Adrenal gland (tissue), 12 donors: Measurements from ENCODE around the gene TBXA2R. TPM values are rescaled to one million over a fixed set of nuclear protein-coding genes. Genes with fewer than 3 reads are reported as not detected.
A peak's percentile ranks its signal among the peaks of the same experiment; 100 is the strongest.

Source experiments
- DNase-seq, 7 donors: peaks; one replicate each; pipeline ENCODE4 v3.0.0-alpha.2; 2019 to 2020
- H3K27ac ChIP-seq, 5 donors: fragments of 200-600 bp; sonication (generic) in 4 of 5; 1 replicate in 3 of 5; 2 replicates in 2 of 5; pipeline versions ENCODE4 v1.5.1 to v1.8.0; 2016 to 2020; ENCODE audit warnings: mild to moderate bottlenecking in 1 of 5
- H3K27me3 ChIP-seq: fragments of 200-600 bp; 2 replicates; pipeline ENCODE4 v1.8.0; 2021
- H3K36me3 ChIP-seq, 2 donors: fragments of 200-600 bp; replicated peaks in 1 of 2; 1 replicate in 1 of 2; 2 replicates in 1 of 2; pipeline versions ENCODE4 v1.5.1 to v1.8.0; 2018 to 2022
- H3K4me1 ChIP-seq, 2 donors: fragments of 200-600 bp; replicated peaks in 1 of 2; 1 replicate in 1 of 2; 2 replicates in 1 of 2; pipeline versions ENCODE4 v1.5.1 to v1.8.0; 2018 to 2021
- H3K4me3 ChIP-seq, 4 donors: fragments of 200-600 bp; sonication (generic) in 3 of 4; one replicate each; pipeline ENCODE4 v1.5.1; 2016 to 2018
- H3K9me3 ChIP-seq, 3 donors: fragments of 200-600 bp; sonication (generic) in 1 of 3; replicated peaks in 1 of 3; 1 replicate in 2 of 3; 2 replicates in 1 of 3; pipeline versions ENCODE4 v1.5.1 to v1.8.0; 2016 to 2021
- POLR2A ChIP-seq, 2 donors: fragments of 450-650 bp; IDR thresholded peaks; one replicate each; pipeline ENCODE4 v1.6.1; 2017; ENCODE audit warnings: antibody characterized with exemption in 2 of 2, mild to moderate bottlenecking in 2 of 2, moderate library complexity in 1 of 2
- WGBS, 4 donors: extraction: QIAGEN DNeasy Blood & Tissue Kit in 2 of 4; methylation state at CpG; one replicate each; pipeline versions ENCODE4 v1.1.5 to v1.1.7; 2013 to 2017; 5-methylcytosine and 5-hydroxymethylcytosine counted together
- intact Hi-C, 2 donors: fragments of 100-400 bp; cut with DNase I; formaldehyde crosslinking; loops; one replicate each; pipeline versions ENCODE4 v1.14.1 to v1.15.0; 2022 to 2023
- polyA plus RNA-seq, 3 donors: library from polyadenylated mRNA; stranded (reverse); fragments of 200-250 nt in 2 of 3; fragments of 350-450 nt in 1 of 3; fragmentation: Illumina TruSeq in 1 of 3; extraction: RNeasy Lipid Tissue Mini Kit (QIAGEN cat#74804) in 1 of 3; gene quantifications; one replicate each; pipeline ENCODE4 v1.2.3, GENCODE V29; 2013 to 2014
- total RNA-seq, 9 donors: library from RNA; depleted of rRNA in 4 of 9; stranded (reverse); fragments of >200 nt in 4 of 9; fragments of 120-200 nt in 1 of 9; fragmentation: NEBNext Ultra II Directional in 1 of 9; extraction: Animal tissue kit (Norgen Biotek cat#: 25700) in 1 of 9; gene quantifications; one replicate each; pipeline versions ENCODE4 v1.1.0 to v1.2.4, GENCODE V29; 2013 to 2023
- TF ChIP-seq, protein P1 (sequence below), 6 experiments: fragments of 450-650 bp in 4 of 6; fragments of 200-600 bp in 2 of 6; sonication (generic) in 1 of 6; IDR thresholded peaks; 1 replicate in 5 of 6; 2 replicates in 1 of 6; pipeline versions ENCODE4 v1.5.1 to v1.8.0; 2016 to 2021; ENCODE audit warnings: antibody characterized with exemption in 6 of 6, mild to moderate bottlenecking in 2 of 6, moderate library complexity in 1 of 6
- donor health status: healthy with polysubstance abuse.
- donor health status: Bipolar disorder and iron deficiency.
- donor health status: DM: yes; HTN: yes; CAD: no.
- donor health status: DM: no; HTN: no; CAD: no.
- donor health status: DM: no; HTN: no; CAD: no.
- donor health status: DM: yes; HTN: yes; CAD: no.

Gene TBXA2R
- total and polyA plus RNA-seq, 12 donors: 4.7 to 25.5 (median 12.4) TPM

DNA sequence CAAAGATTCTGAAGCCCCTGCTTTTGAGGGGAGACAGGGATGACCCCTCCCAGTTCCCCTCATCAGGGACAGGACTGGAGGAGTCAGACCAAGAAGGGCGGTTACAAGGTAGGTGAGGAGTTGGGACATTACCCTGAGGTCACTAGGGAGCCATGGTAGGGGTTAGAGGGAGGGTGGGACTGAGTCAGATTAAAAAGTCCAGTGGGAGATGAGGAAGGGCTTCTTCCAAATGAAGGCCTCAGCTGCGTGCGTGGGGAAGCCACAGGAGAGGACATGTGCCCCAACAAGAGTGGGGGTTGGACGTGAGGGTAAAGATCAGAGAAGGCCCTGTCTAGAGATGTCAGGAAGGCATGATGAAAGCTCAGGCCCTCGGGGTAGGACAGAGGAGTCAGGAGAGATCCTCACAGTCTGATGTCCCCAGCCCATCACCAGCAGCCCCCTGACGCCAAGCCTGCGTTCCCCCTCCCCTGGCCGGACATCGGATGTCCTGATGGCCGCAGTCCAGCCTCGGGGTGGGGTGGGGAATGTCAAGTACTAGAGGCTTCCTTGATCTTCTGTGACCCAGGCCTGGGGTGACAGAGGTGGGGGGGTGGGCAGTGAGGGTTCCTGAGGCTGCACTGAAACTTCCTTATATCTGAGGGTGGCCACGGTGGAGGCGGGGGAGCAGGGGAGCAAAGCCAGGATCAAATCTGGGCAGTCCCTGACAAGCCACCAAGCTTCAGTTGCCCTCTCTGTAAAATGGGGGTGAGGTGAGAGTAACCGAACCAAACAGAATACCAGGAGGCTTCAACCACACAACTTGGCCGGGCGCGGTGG lies 42.8 kb downstream of the TBXA2R start:
- no peaks in the 10 kb centered on the region for H3K27me3 ChIP-seq
- no peaks in the 10 kb centered on the region for H3K4me1 ChIP-seq
- WGBS, 4 donors: 70 to 85% (median 81%) methylated on average over 11 to 17 of the region's 17 CpGs
- H3K36me3 ChIP-seq: no peaks in the 10 kb centered on the region
- no peaks in the 10 kb centered on the region for H3K9me3 ChIP-seq
- TF ChIP-seq, protein P1, sequence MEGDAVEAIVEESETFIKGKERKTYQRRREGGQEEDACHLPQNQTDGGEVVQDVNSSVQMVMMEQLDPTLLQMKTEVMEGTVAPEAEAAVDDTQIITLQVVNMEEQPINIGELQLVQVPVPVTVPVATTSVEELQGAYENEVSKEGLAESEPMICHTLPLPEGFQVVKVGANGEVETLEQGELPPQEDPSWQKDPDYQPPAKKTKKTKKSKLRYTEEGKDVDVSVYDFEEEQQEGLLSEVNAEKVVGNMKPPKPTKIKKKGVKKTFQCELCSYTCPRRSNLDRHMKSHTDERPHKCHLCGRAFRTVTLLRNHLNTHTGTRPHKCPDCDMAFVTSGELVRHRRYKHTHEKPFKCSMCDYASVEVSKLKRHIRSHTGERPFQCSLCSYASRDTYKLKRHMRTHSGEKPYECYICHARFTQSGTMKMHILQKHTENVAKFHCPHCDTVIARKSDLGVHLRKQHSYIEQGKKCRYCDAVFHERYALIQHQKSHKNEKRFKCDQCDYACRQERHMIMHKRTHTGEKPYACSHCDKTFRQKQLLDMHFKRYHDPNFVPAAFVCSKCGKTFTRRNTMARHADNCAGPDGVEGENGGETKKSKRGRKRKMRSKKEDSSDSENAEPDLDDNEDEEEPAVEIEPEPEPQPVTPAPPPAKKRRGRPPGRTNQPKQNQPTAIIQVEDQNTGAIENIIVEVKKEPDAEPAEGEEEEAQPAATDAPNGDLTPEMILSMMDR (IDR thresholded peaks at IDR 0.05): no peak
- TF ChIP-seq POLR2A (IDR thresholded peaks at IDR 0.05): no peak
- DNase-seq: peak in 1 of 7 donors; percentile 9
- no peak overlapping the region for H3K4me3 ChIP-seq
- no peak overlapping the region for H3K27ac ChIP-seq
- intact Hi-C loops: no loop called here

DNA sequence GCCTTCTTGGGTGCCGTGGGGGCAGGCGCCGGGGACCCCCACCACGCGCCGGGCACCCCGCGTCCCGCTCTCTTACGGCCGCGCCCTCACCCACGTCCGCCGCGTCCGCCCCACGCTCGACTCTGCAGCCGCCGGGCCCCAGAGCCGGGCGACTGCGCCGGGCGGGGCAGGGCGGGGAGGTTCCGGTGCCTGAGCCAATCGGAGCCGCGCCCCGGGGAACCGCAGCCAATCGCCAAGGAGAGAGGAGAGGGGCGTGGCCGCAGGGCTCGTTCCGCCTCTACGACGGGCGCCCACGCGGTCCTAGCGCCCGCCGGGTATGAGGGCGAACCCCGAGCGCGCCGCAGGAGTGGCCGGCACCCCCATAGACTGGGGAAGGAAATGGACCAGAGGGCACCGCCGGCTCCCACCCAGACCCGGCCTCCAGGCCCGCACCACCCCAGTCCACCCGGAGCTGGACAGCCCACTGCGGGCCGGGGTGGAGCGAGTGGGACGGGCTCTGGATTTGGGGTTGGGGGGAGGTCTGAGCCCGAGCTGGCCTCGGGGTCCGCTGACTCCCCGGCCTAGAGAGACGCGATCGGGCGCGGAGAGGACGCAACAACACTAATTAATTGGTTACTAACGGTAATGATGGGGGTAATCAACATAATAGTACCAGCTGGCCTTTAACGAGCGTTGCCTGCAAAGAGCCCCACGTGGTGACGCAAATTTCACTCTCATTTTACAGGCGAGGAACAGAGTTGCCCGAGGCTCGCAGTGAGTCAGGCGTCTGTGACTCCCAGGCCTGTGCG lies 49.0 kb downstream of the TBXA2R start, which contains the start of gene MFSD12:
Gene MFSD12 (minus strand): TSS at position 126 of the 788 bp plus-strand sequence. CDS start 183 bp downstream, outside the sequence.
- Histone ChIP-seq H3K4me1 (peaks cover 14 to 24% of the 10 kb centered on the region in 2 donors), H3K36me3 (no peaks in the 10 kb centered on the region), H3K27me3 (no peaks in the 10 kb centered on the region), H3K27ac (peak within 1 kb of the TSS in 4 of 5 donors; percentile 59 to 89 (median 74)), H3K4me3 (peak within 1 kb of the TSS; percentile 25 to 100 (median 58)), H3K9me3 (no peaks in the 10 kb centered on the region)
- TF ChIP-seq, protein P1 (IDR thresholded peaks at IDR 0.05): no peak
- TF ChIP-seq POLR2A (IDR thresholded peaks at IDR 0.05): peak; percentile 80 to 84
- DNase-seq: peak; percentile 93 to 97 (median 95)
- 1 to 2% (median 1%) methylated on average over 26 to 81 of the region's 81 CpGs for WGBS, 4 donors
- intact Hi-C loops: no loop called here

DNA sequence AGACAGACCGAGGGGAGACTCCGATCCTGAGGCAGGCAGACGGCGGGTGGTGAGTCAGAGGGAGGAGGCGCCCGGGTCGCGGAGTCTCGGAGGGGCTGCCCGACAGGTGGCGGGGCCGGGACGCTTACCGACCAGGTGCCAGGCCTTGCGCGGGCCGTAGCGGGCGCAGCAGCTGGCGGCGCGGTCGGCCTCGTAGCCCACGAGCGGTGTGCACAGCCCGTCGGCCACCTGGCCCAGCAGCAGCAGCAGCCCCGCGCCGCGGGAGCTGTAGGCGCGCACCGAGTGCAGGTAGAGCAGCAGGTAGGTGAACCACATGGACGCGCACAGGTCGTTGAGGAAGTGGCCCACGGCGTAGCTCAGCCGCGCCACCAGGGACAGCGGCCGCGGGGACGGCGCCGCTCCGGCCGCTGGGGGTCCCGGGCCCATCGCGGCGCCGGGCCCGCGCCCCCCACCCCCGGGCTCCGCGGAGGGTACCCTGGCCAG lies 49.7 kb downstream of the TBXA2R start:
- no peak for TF ChIP-seq POLR2A (IDR thresholded peaks at IDR 0.05)
- TF ChIP-seq, protein P1 (IDR thresholded peaks at IDR 0.05): peak in 2 of 6 experiments; percentile 9 to 33
- WGBS, 4 donors: 0% methylated on average over 5 to 60 of the region's 60 CpGs; no CpG with 5 or more reads in 1 of the 4 donors
- intact Hi-C loops: no loop called here
- peaks cover 14 to 24% of the 10 kb centered on the region in 2 donors for H3K4me1 ChIP-seq
- peak overlapping the region; percentile 25 to 100 (median 58) for H3K4me3 ChIP-seq
- H3K9me3 ChIP-seq: no peaks in the 10 kb centered on the region
- DNase-seq: peak in 5 of 7 donors; percentile 51 to 67 (median 59)
- H3K27ac ChIP-seq: peak overlapping the region in 3 of 5 donors; percentile 35 to 89 (median 41)
- no peaks in the 10 kb centered on the region for H3K27me3 ChIP-seq
- H3K36me3 ChIP-seq: no peaks in the 10 kb centered on the region
